K562 (cell line): Measurements from ENCODE around the gene PTH1R. TPM values are rescaled to one million over a fixed set of nuclear protein-coding genes. Genes with fewer than 3 reads are reported as not detected.

ENCODE experiments used
- ATAC-seq: fragments of 200-7000 bp; cut with Tn5 transposase; 3 replicates; pipeline ENCODE4 v1.9.1; 2020; ENCODE audit warnings: moderate library complexity
- BruUV-seq: library from RNA; stranded (reverse); fragments of 400-500 nt; replicated peaks from 2 replicates; lab custom pipeline; 2021; lab: Mats Ljungman, UMichigan
- CTCF ChIA-PET: fragments of 300-600 bp; formaldehyde crosslinking; extraction: SDS; loops from one replicate; lab custom pipeline; 2021; ENCODE audit warnings: low intra/inter-chr PET ratio; lab: Yijun Ruan, JAX
- POLR2A ChIA-PET: fragments of 300-600, 350-650 bp; sonication (Branson Sonifier 250); formaldehyde crosslinking; extraction: SDS; loops from one replicate; lab custom pipeline; 2021; ENCODE audit warnings: antibody characterized with exemption, inconsistent platforms; lab: Yijun Ruan, JAX
- DNase-seq, 4 experiments: peaks; one replicate each; pipeline versions ENCODE4 v3.0.0 to v3.0.0-alpha.2; 2011 to 2018; ENCODE audit warnings: low spot score in 3 of 4, mixed read lengths in 3 of 4; ENCODE audit errors: extremely low read depth in 1 of 4
- FAIRE-seq: peaks from 2 replicates; lab custom pipeline; 2011; peaks lifted over from hg19 to GRCh38; lab: Jason Lieb, UNC
- H2AFZ ChIP-seq: 2 replicates; pipeline ENCODE4 v1.6.0; 2011; ENCODE audit warnings: low read depth, low read length, control low read depth, inconsistent platforms
- H3K27ac ChIP-seq: fragments of 200-600 bp; 3 replicates; pipeline ENCODE4 v1.8.0; 2011; ENCODE audit warnings: low read depth, mild to moderate bottlenecking, control low read depth, inconsistent platforms, low read length, moderate library complexity, mixed read lengths; ENCODE audit errors: extremely low read depth
- H3K27me3 ChIP-seq, 2 experiments: fragments of 300-600 bp in 1 of 2; 2 replicates in 1 of 2; 3 replicates in 1 of 2; pipeline versions ENCODE4 v1.6.0 to v1.8.0; 2011; ENCODE audit warnings: inconsistent platforms in 2 of 2, low read length in 2 of 2, mild to moderate bottlenecking in 1 of 2, mixed read lengths in 1 of 2, moderate library complexity in 1 of 2; ENCODE audit not compliant: control insufficient read depth in 2 of 2, insufficient read depth in 2 of 2
- H3K36me3 ChIP-seq: fragments of 300-600 bp; 3 replicates; pipeline ENCODE4 v1.8.0; 2011; ENCODE audit warnings: mild to moderate bottlenecking, low read length, inconsistent platforms; ENCODE audit not compliant: control insufficient read depth, insufficient read depth
- H3K4me1 ChIP-seq, 2 experiments: fragments of 200-600 bp in 1 of 2; replicated peaks in 1 of 2; 2 replicates in 1 of 2; 3 replicates in 1 of 2; pipeline versions ENCODE4 v1.5.1 to v1.8.0; 2011; ENCODE audit warnings: inconsistent platforms in 2 of 2, low read length in 2 of 2, mild to moderate bottlenecking in 1 of 2, mixed read lengths in 1 of 2, moderate library complexity in 1 of 2; ENCODE audit not compliant: control insufficient read depth in 2 of 2, insufficient read depth in 2 of 2
- H3K4me2 ChIP-seq: 2 replicates; pipeline ENCODE4 v1.6.1; 2011; ENCODE audit warnings: low read length, control low read depth, inconsistent platforms, mixed read lengths; ENCODE audit not compliant: insufficient read depth
- H3K4me3 ChIP-seq: fragments of 200-600 bp; sonication (generic), shearing (Covaris generic); 2 replicates; pipeline ENCODE4 v1.5.1; 2016; ENCODE audit warnings: control low read depth, inconsistent platforms
- H3K79me2 ChIP-seq: fragments of 200-600 bp; 3 replicates; pipeline ENCODE4 v1.8.0; 2011; ENCODE audit warnings: low read length, inconsistent platforms; ENCODE audit not compliant: control insufficient read depth, insufficient read depth
- H3K9ac ChIP-seq, 2 experiments: 2 replicates each; pipeline versions ENCODE4 v1.6.0 to v1.6.1; 2011; ENCODE audit warnings: low read depth in 2 of 2, low read length in 2 of 2, control low read depth in 1 of 2, inconsistent platforms in 1 of 2, mild to moderate bottlenecking in 1 of 2, mixed read lengths in 1 of 2; ENCODE audit not compliant: insufficient read depth in 1 of 2
- H3K9me1 ChIP-seq: one replicate; pipeline ENCODE4 v1.6.0; 2011; ENCODE audit warnings: inconsistent platforms, mild to moderate bottlenecking, low read length, moderate library complexity; ENCODE audit not compliant: control insufficient read depth, insufficient read depth
- H3K9me3 ChIP-seq: replicated peaks from 2 replicates; pipeline ENCODE4 v1.5.1; 2011; ENCODE audit warnings: low read depth, low read length, inconsistent platforms; ENCODE audit not compliant: control insufficient read depth, insufficient read depth
- H4K20me1 ChIP-seq: replicated peaks from 2 replicates; pipeline ENCODE4 v1.6.1; 2011; ENCODE audit warnings: low read length, inconsistent platforms, mixed read lengths; ENCODE audit not compliant: control insufficient read depth, insufficient read depth
- KDM5B ChIP-seq: fragments of 200-600 bp; sonication (generic); IDR thresholded peaks from 2 replicates; pipeline ENCODE4 v1.6.1; 2012; ENCODE audit warnings: low read depth, mild to moderate bottlenecking, moderate library complexity, low read length, control low read depth, inconsistent platforms; ENCODE audit not compliant: insufficient replicate concordance
- USF1 ChIP-seq: sonication (generic); formaldehyde crosslinking; IDR thresholded peaks from 2 replicates; pipeline ENCODE4 v1.9.0; 2022; ENCODE audit warnings: mild to moderate bottlenecking, missing genetic modification reagents
- WGBS: fragments of 100-300 bp; shearing (Covaris generic); methylation state at CpG from one replicate; pipeline ENCODE4 v1.1.6; 2016; ENCODE audit warnings: low coverage, mixed read lengths; ENCODE audit not compliant: insufficient coverage; ENCODE audit errors: missing lambda C conversion rate; 5-methylcytosine and 5-hydroxymethylcytosine counted together
- in situ Hi-C: fragments of 300-500 bp; cut with MboI; formaldehyde crosslinking; loops from 4 replicates; pipeline ENCODE4 v1.15.0; 2018; ENCODE audit warnings: inconsistent platforms, mixed read lengths
- intact Hi-C: fragments of 100-400 bp; cut with micrococcal nuclease; formaldehyde crosslinking; loops from 2 replicates; pipeline ENCODE4 v1.14.2; 2022
- polyA plus RNA-seq, 8 experiments: library from polyadenylated mRNA; depleted of rRNA in 4 of 8; stranded (reverse) in 5 of 8; unstranded in 3 of 8; fragments of >200 nt; fragmentation: Nextera tagmentation in 2 of 8; fragmentation: Illumina TruSeq in 1 of 8; extraction: Ambion mirVana in 2 of 8; extraction: Trizol in 1 of 8; gene quantifications; 2 replicates each; pipeline versions ENCODE4 v1.2.1 to v1.2.3, GENCODE V29; 2011 to 2014; ENCODE audit warnings: inconsistent platforms in 1 of 8, missing spikeins in 1 of 8
- total RNA-seq, 7 experiments: library from RNA; depleted of rRNA in 6 of 7; stranded (reverse); fragments of >200 nt in 6 of 7; fragmentation: Illumina TruSeq in 2 of 7; extraction: Trizol in 2 of 7; gene quantifications; 2 replicates each; pipeline versions ENCODE4 v1.2.1 to v1.2.3, GENCODE V29; 2011 to 2021; ENCODE audit warnings: low replicate concordance in 1 of 7

PTH1R gene
- total and polyA plus RNA-seq, 9 of the 15 experiments (the other 6 are each of a cell fraction or from before 2014, with no cell fraction given), result not detected

GRCh38 chr3:46939578-46940445 is 62.3 kb downstream of the PTH1R start:
- H3K4me1 ChIP-seq, result peaks cover 22 to 36% of the 10 kb centered on the region in 2 experiments; a peak in 4 of 5 replicates
- H3K9me3 ChIP-seq, result no peaks in the 10 kb centered on the region
- no peak for DNase-seq
- no peak overlapping the region for H3K4me3 ChIP-seq
- H3K9me1 ChIP-seq, result peaks cover 20% of the 10 kb centered on the region
- CTCF ChIA-PET, result no interaction called here
- no peak overlapping the region for H2AFZ ChIP-seq
- BruUV-seq, result no TSS peak
- no peak for TF ChIP-seq KDM5B
- 0 out of 2 replicates have a peak, but pooled peaks have one; percentile 8 for TF ChIP-seq USF1 (CRISPR knock-in tag)
- in situ Hi-C loops, result no loop called here
- H3K36me3 ChIP-seq, result peaks cover 90% of the 10 kb centered on the region
- no peak for FAIRE-seq
- intact Hi-C loops, result no loop called here
- H3K27me3 ChIP-seq, result no peaks in the 10 kb centered on the region
- WGBS, result 91% methylated on average over 12 of the region's 12 CpGs
- POLR2A ChIA-PET, result interaction anchor here (0.6 to 2.9 kb wide), 5 partner anchors 10 to 131 kb away, joined by 3 to 8 read pairs (median 4); no protein-coding TSS in a partner anchor
- peaks cover 65% of the 10 kb centered on the region for H4K20me1 ChIP-seq
- peaks cover 94% of the 10 kb centered on the region for H3K79me2 ChIP-seq
- no peak for ATAC-seq
- H3K4me2 ChIP-seq, result no peak overlapping the region
- no peak overlapping the region for H3K27ac ChIP-seq
- H3K9ac ChIP-seq, result peak overlapping the region in 1 of 2 experiments; percentile 28; a peak in 1 of 4 replicates
